Mesothelial cell of epicardium (in vitro differentiated cells): ENCODE measurements around the gene TEX26. TPM values are rescaled to one million over a fixed set of nuclear protein-coding genes. Genes with fewer than 3 reads are reported as not detected.

ENCODE experiments used
- DNase-seq, 2 experiments: peaks; one replicate each; pipeline ENCODE4 v3.0.0; 2021; ENCODE audit warnings: low spot score in 2 of 2; ENCODE audit not compliant: unreplicated experiment in 2 of 2
- H3K27ac Mint-ChIP-seq: 2 replicates; pipeline ENCODE4 v1.8.0; 2021; ENCODE audit warnings: mixed read lengths
- H3K27me3 Mint-ChIP-seq: 2 replicates; pipeline ENCODE4 v1.8.0; 2021; ENCODE audit warnings: low read depth, mixed read lengths
- H3K36me3 Mint-ChIP-seq: 2 replicates; pipeline ENCODE4 v1.8.0; 2021; ENCODE audit warnings: mixed read lengths
- H3K4me1 Mint-ChIP-seq: 2 replicates; pipeline ENCODE4 v1.8.0; 2021; ENCODE audit warnings: mixed read lengths
- H3K4me3 Mint-ChIP-seq: 2 replicates; pipeline ENCODE4 v1.8.0; 2021; ENCODE audit warnings: mild to moderate bottlenecking, moderate library complexity, mixed read lengths
- H3K9me3 Mint-ChIP-seq: 2 replicates; pipeline ENCODE4 v1.8.0; 2021; ENCODE audit warnings: mixed read lengths
- total RNA-seq: library from RNA; stranded (reverse); gene quantifications from 3 replicates; pipeline ENCODE4 v1.2.1, GENCODE V29; 2021
- TF ChIP-seq, protein P1 (sequence below): fragments of 200-600 bp; sonication (generic); IDR thresholded peaks from one replicate; pipeline ENCODE4 v1.5.0; 2021; ENCODE audit warnings: antibody characterized with exemption; ENCODE audit not compliant: unreplicated experiment

Gene TEX26
- total RNA-seq, 1 donor from 2014 or later = not detected

- peaks cover 3% of the 10 kb centered on the region for H3K9me3 Mint-ChIP-seq
Measured at GRCh38 chr13:30895773-30896172, 36.7 kb upstream of the TEX26 start.

GRCh38 chr13:30898070-30898469, 34.4 kb upstream of the TEX26 start:
- Mint-ChIP-seq H3K4me3 (no peak overlapping the region), H3K4me1 (peaks cover 25% of the 10 kb centered on the region), H3K9me3 (peaks cover 3% of the 10 kb centered on the region), H3K27me3 (peaks cover 2% of the 10 kb centered on the region), H3K27ac (no peak overlapping the region), H3K36me3 (peaks cover 2% of the 10 kb centered on the region)
- DNase-seq = no peak
- TF ChIP-seq, protein P1, sequence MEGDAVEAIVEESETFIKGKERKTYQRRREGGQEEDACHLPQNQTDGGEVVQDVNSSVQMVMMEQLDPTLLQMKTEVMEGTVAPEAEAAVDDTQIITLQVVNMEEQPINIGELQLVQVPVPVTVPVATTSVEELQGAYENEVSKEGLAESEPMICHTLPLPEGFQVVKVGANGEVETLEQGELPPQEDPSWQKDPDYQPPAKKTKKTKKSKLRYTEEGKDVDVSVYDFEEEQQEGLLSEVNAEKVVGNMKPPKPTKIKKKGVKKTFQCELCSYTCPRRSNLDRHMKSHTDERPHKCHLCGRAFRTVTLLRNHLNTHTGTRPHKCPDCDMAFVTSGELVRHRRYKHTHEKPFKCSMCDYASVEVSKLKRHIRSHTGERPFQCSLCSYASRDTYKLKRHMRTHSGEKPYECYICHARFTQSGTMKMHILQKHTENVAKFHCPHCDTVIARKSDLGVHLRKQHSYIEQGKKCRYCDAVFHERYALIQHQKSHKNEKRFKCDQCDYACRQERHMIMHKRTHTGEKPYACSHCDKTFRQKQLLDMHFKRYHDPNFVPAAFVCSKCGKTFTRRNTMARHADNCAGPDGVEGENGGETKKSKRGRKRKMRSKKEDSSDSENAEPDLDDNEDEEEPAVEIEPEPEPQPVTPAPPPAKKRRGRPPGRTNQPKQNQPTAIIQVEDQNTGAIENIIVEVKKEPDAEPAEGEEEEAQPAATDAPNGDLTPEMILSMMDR = no peak

More at GRCh38 chr13:30895773-30896172, 36.7 kb upstream of the TEX26 start:
- no peaks in the 10 kb centered on the region for H3K27me3 Mint-ChIP-seq
- TF ChIP-seq, protein P1 = no peak
- H3K36me3 Mint-ChIP-seq = peaks cover 2% of the 10 kb centered on the region
- peaks cover 38% of the 10 kb centered on the region for H3K4me1 Mint-ChIP-seq
- H3K27ac Mint-ChIP-seq = peak overlapping the region; percentile 99
- DNase-seq = no peak
- H3K4me3 Mint-ChIP-seq = no peak overlapping the region

DNA sequence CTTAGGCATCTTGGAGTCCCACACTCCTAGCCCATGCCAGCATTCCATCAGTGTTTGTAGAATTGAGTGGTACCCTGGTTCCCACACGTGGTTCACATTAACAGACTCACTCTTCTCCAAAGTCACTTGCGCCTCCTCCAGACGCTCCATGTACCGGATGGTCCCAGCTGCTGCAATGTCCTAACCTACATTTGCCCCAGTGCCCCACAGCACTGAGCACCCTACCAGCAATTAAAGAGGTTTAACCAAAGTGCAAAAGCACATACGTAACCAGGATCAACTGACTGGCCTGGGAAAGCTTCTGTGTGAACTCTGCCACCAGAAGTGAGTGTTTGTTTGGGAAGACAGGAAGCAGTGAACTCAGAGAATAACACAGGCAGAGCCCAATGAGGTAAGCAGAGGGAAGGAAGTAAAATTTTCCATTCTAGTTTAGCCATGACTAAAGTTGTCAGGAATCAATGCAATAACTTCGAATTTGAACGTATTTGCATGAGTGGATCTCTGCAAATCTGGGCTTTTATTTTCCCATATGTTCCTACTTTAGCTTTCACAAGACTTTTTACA, 33.7 kb upstream of the TEX26 start:
- Mint-ChIP-seq H3K4me1 (peaks cover 19% of the 10 kb centered on the region), H3K9me3 (no peaks in the 10 kb centered on the region), H3K27me3 (peaks cover 2% of the 10 kb centered on the region), H3K4me3 (no peak overlapping the region), H3K36me3 (peaks cover 2% of the 10 kb centered on the region), H3K27ac (no peak overlapping the region)
- no peak for DNase-seq
- TF ChIP-seq, protein P1 = no peak

DNA sequence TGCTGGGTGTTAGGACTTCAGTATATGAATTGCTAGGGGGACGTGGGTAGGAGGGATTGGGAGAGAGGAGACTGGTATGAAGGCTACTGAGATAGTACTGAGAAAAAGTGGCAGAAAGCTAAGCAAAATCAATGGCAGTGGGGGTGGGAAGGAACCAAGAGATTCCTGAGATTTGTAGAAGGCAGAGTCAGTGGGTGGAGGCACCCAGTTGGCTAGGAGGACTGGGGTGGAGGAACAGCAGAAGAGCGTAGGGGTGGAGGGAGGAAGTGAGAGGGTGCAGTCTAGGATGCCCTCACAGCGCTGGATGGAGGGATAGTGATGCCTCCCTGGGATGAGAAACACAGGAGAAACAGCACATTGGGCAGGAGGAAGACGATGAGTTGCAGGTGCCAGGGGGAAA, 32.0 kb upstream of the TEX26 start:
- Mint-ChIP-seq H3K36me3 (peaks cover 2% of the 10 kb centered on the region), H3K4me3 (no peak overlapping the region), H3K4me1 (peaks cover 19% of the 10 kb centered on the region), H3K27me3 (peaks cover 19% of the 10 kb centered on the region), H3K27ac (no peak overlapping the region), H3K9me3 (no peaks in the 10 kb centered on the region)
- DNase-seq = no peak
- TF ChIP-seq, protein P1 = no peak

DNA sequence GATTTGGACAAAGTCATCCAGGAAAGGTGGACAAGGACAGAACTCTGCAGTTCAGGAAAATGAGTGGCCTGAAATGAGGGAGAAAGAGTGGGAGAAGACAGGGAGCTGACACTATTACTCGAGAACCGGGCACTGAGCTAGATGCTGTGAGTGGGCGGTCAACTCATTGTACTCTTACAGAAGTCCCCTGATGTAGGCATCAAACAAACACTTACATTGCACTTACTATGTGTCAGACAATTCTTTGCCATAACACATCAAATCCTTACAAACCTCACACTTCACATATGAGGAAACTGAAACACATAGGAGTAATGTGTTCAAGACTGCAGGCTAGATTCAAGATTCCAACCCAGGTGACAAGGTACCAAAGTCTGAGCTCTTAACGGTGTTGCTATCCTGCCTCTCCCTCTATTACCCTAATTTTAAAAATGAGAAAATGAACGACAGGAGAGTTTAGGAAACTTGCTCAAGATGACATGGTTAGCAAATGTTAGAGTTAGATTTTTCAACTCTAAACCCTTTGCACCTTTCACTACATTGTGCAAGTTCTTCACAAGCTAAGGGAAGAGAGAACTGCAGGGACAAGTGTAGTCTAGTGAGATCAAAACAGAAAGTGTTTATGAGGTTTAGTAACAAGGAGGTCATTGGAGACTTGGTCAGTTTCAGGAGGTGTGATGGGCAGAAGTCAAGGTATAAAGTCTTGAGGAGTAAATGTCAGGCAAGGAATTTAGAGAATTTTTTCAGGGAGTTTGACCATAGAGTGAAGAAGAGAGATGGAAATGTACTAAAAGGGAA, 31.3 kb upstream of the TEX26 start:
- H3K27ac Mint-ChIP-seq = no peak overlapping the region

More for the DNA sequence above, 31.3 kb upstream of the TEX26 start:
- Mint-ChIP-seq H3K4me1 (peaks cover 17% of the 10 kb centered on the region), H3K36me3 (no peaks in the 10 kb centered on the region), H3K4me3 (no peak overlapping the region), H3K9me3 (no peaks in the 10 kb centered on the region), H3K27me3 (peaks cover 23% of the 10 kb centered on the region)
- TF ChIP-seq, protein P1 = no peak
- DNase-seq = no peak
